Left lung (tissue), 10 donors: Measurements from ENCODE around the gene ANGPT4. TPM values are rescaled to one million over a fixed set of nuclear protein-coding genes. Genes with fewer than 3 reads are reported as not detected.

ENCODE experiments used
- ATAC-seq: fragments of 200-7000 bp; cut with Tn5 transposase; one replicate; pipeline ENCODE4 v1.9.1; 2020; ENCODE audit warnings: moderate library complexity
- DNase-seq, 4 donors: peaks; one replicate each; pipeline ENCODE4 v3.0.0-alpha.2; 2013 to 2020
- H3K27ac ChIP-seq, 2 donors: fragments of 200-600 bp; sonication (generic) in 1 of 2; one replicate each; pipeline versions ENCODE4 v1.5.0 to v1.8.0; 2020 to 2021
- H3K27me3 ChIP-seq, 2 donors: fragments of 200-600 bp; sonication (generic) in 1 of 2; one replicate each; pipeline versions ENCODE4 v1.5.0 to v1.8.0; 2020 to 2021
- H3K36me3 ChIP-seq, 2 donors: fragments of 200-600 bp; sonication (generic) in 1 of 2; one replicate each; pipeline versions ENCODE4 v1.5.0 to v1.8.0; 2020 to 2021
- H3K4me1 ChIP-seq, 2 donors: fragments of 200-600 bp; one replicate each; pipeline ENCODE4 v1.8.0; 2021
- H3K4me3 ChIP-seq, 2 donors: fragments of 200-600 bp; sonication (generic) in 1 of 2; one replicate each; pipeline versions ENCODE4 v1.5.0 to v1.8.0; 2020 to 2021; ENCODE audit warnings: mild to moderate bottlenecking in 1 of 2
- H3K9me3 ChIP-seq, 2 donors: fragments of 200-600 bp; sonication (generic) in 1 of 2; one replicate each; pipeline versions ENCODE4 v1.5.0 to v1.8.0; 2020 to 2021
- CTCF ChIP-seq, 2 donors: fragments of 200-600 bp; sonication (generic) in 1 of 2; IDR thresholded peaks; one replicate each; pipeline versions ENCODE4 v1.5.0 to v1.8.0; 2021; ENCODE audit warnings: antibody characterized with exemption in 2 of 2
- intact Hi-C, 2 donors: fragments of 100-400 bp; cut with DNase I; formaldehyde crosslinking; loops; one replicate each; pipeline versions ENCODE4 v1.11.2 to v1.14.2; 2022
- polyA plus RNA-seq, 6 donors: library from polyadenylated mRNA; unstranded; fragments of 120-200 nt; gene quantifications; one replicate each; pipeline ENCODE4 v1.2.1, GENCODE V29; 2013; ENCODE audit not compliant: insufficient read length in 6 of 6
- total RNA-seq, 2 donors: library from RNA; stranded (reverse); fragmentation: NEBNext Ultra II Directional; extraction: Animal tissue kit (Norgen Biotek cat#: 25700); gene quantifications; one replicate each; pipeline ENCODE4 v1.2.1, GENCODE V29; 2021
- donor health status: DM: no; HTN: yes; CAD: no.
- donor health status: DM: no; HTN: no; CAD: no.

Gene ANGPT4
- total and polyA plus RNA-seq, 8 donors = 0.06 to 0.20 (median 0.10) TPM

DNA sequence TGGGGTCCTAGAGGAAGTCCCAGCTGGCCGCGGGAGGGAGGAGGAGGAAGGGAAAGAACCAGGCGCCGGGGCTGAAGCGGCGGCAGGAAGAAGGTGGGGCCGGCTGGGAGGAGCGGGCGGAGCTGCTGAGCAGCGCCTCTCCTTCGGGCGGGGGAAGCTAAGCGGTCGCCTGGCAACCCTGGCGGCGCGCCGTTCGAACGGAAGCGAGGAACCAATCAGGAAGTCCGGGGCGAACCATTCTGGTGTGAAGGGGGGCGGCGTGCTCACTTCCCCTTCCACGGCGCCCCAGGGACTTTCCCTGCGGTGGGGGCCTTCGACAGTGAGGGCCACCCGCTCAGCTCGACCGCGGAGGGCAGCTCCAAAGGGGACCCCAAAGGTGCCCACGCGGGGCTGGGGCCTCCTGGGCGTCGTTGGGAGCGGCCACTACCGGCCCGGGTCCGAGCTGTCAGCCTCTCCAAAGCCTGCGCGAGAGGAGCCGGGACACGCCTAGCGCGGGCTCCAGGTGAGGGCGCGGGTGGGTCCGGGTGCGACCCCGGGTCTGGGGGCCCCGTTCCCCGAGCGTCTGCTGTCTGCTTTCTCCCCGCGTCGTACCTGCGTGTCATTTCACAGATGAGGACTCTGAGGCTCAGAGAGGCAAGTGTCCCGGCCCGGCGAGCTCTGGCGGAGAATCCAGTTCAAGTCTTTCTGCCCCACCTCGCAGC is 82.5 kb downstream of the ANGPT4 start, which contains the start of gene FAM110A:
Gene FAM110A (plus strand): TSS at position 266 of the 701 bp plus-strand sequence. CDS start 11,090 bp downstream, outside the sequence.
- Histone ChIP-seq H3K4me3 (peak within 1 kb of the TSS; percentile 80 to 84), H3K9me3 (no peaks in the 10 kb centered on the region), H3K36me3 (no peaks in the 10 kb centered on the region), H3K27ac (peak within 1 kb of the TSS; percentile 88 to 94), H3K4me1 (peaks cover 12 to 53% of the 10 kb centered on the region in 2 donors), H3K27me3 (no peaks in the 10 kb centered on the region)
- TF ChIP-seq CTCF (IDR thresholded peaks at IDR 0.05) = no peak
- ATAC-seq = peak; percentile 98
- peak; percentile 95 to 99 (median 98) for DNase-seq
- intact Hi-C loops = no loop called here

GRCh38 chr20:833121-833449 is 83.0 kb downstream of the ANGPT4 start:
- Histone ChIP-seq H3K9me3 (no peaks in the 10 kb centered on the region), H3K4me3 (peak overlapping the region; percentile 80 to 84), H3K27ac (peak overlapping the region; percentile 88 to 94), H3K36me3 (no peaks in the 10 kb centered on the region), H3K4me1 (peaks cover 12 to 52% of the 10 kb centered on the region in 2 donors), H3K27me3 (no peaks in the 10 kb centered on the region)
- intact Hi-C loops = no loop called here
- ATAC-seq = peak; percentile 10
- DNase-seq = no peak
- no peak for TF ChIP-seq CTCF (IDR thresholded peaks at IDR 0.05)

- H3K27me3 ChIP-seq = no peaks in the 10 kb centered on the region
- H3K4me1 ChIP-seq = peaks cover 12 to 41% of the 10 kb centered on the region in 2 donors
- ATAC-seq (no peak), DNase-seq (no peak)
- H3K36me3 ChIP-seq = no peaks in the 10 kb centered on the region
- intact Hi-C loops = no loop called here
- H3K9me3 ChIP-seq = no peaks in the 10 kb centered on the region
- H3K27ac ChIP-seq = no peak overlapping the region
- no peak for TF ChIP-seq CTCF (IDR thresholded peaks at IDR 0.05)
- H3K4me3 ChIP-seq = no peak overlapping the region
Observed at GRCh38 chr20:831956-832355, 84.2 kb downstream of the ANGPT4 start.

GRCh38 chr20:831251-831650 is 84.9 kb downstream of the ANGPT4 start:
- DNase-seq = no peak
- H3K4me3 ChIP-seq = no peak overlapping the region
- H3K27me3 ChIP-seq = no peaks in the 10 kb centered on the region
- TF ChIP-seq CTCF (IDR thresholded peaks at IDR 0.05) = no peak
- peaks cover 9 to 34% of the 10 kb centered on the region in 2 donors for H3K4me1 ChIP-seq
- no peaks in the 10 kb centered on the region for H3K9me3 ChIP-seq
- no peak overlapping the region for H3K27ac ChIP-seq
- no peaks in the 10 kb centered on the region for H3K36me3 ChIP-seq
- intact Hi-C loops = no loop called here
- no peak for ATAC-seq

GRCh38 chr20:830011-830521 is 86.1 kb downstream of the ANGPT4 start:
- ATAC-seq = no peak
- no peaks in the 10 kb centered on the region for H3K36me3 ChIP-seq
- peaks cover 0 to 22% of the 10 kb centered on the region in 2 donors for H3K4me1 ChIP-seq
- H3K27ac ChIP-seq = no peak overlapping the region
- no peak for DNase-seq
- no peak overlapping the region for H3K4me3 ChIP-seq
- H3K9me3 ChIP-seq = no peaks in the 10 kb centered on the region
- TF ChIP-seq CTCF (IDR thresholded peaks at IDR 0.05) = no peak
- H3K27me3 ChIP-seq = no peaks in the 10 kb centered on the region
- intact Hi-C loops = no loop called here
